ENCODE data around the gene CHRM1. TPM values are rescaled to one million over a fixed set of nuclear protein-coding genes. Genes with fewer than 3 reads are reported as not detected.

CHRM1 gene
- polyA plus RNA-seq, 3 donors: not detected

GRCh38 chr11:62933750-62934495 lies 12.8 kb upstream of the CHRM1 start:
- Mint-ChIP-seq H3K27me3 (ENCODE audit: low read depth in 3 of 3) (peaks cover 15 to 31% (median 22%) of the 10 kb centered on the region in 3 donors), H3K4me3 (no peak overlapping the region), H3K4me1 (no peaks in the 10 kb centered on the region), H3K36me3 (no peaks in the 10 kb centered on the region), H3K27ac (no peak overlapping the region), H3K9me3 (peaks cover 1 to 11% (median 5%) of the 10 kb centered on the region in 7 donors)
- Histone ChIP-seq H3K4me1 (ENCODE audit: control insufficient read depth in 1 of 2, insufficient read depth in 2 of 2, low read length in 2 of 2) (no peaks in the 10 kb centered on the region), H3K9me3 (replicated peaks in 1 of 2; ENCODE audit: control insufficient read depth in 1 of 2, insufficient read depth in 1 of 2, low read length in 2 of 2) (no peaks in the 10 kb centered on the region), H3K79me2 (ENCODE audit: insufficient read depth, low read length) (no peaks in the 10 kb centered on the region), H3K27ac (ENCODE audit: low read depth in 1 of 2, low read length in 2 of 2) (no peak overlapping the region), H2AFZ (ENCODE audit: insufficient read depth, low read depth, low read length, poor library complexity, severe bottlenecking) (no peak overlapping the region), H3K9ac (ENCODE audit: insufficient read depth, low read length, poor library complexity, severe bottlenecking) (no peak overlapping the region), H3K27me3 (ENCODE audit: control insufficient read depth in 2 of 2, insufficient read depth in 2 of 2, low read length in 2 of 2) (peaks cover 0 to 16% of the 10 kb centered on the region in 2 donors), H4K20me1 (ENCODE audit: insufficient read depth, low read length) (no peaks in the 10 kb centered on the region), H3K4me3 (replicated peaks in 1 of 3; ENCODE audit: low read depth in 2 of 3, low read length in 3 of 3) (no peak overlapping the region), H3K36me3 (replicated peaks in 1 of 2; ENCODE audit: control insufficient read depth in 1 of 2, insufficient read depth in 2 of 2, low read length in 2 of 2) (no peaks in the 10 kb centered on the region), H3K4me2 (replicated peaks; ENCODE audit: extremely low read depth, low read length, poor library complexity, severe bottlenecking) (no peak overlapping the region)
- 94% methylated on average over 4 of the region's 5 CpGs for WGBS (ENCODE audit: insufficient coverage)
- intact Hi-C loops (cut with micrococcal nuclease): no loop called here
- no peak for TF ChIP-seq CTCF (IDR thresholded peaks at IDR 0.05)
- DNase-seq: no peak

GRCh38 chr11:62933285-62933684 lies 12.1 kb upstream of the CHRM1 start:
- WGBS (ENCODE audit: insufficient coverage): 82% methylated on average over 8 of the region's 13 CpGs
- Mint-ChIP-seq H3K9me3 (peaks cover 2 to 11% (median 5%) of the 10 kb centered on the region in 7 donors), H3K4me1 (no peaks in the 10 kb centered on the region), H3K36me3 (no peaks in the 10 kb centered on the region), H3K4me3 (no peak overlapping the region), H3K27me3 (ENCODE audit: low read depth in 3 of 3) (peaks cover 22 to 32% (median 28%) of the 10 kb centered on the region in 3 donors), H3K27ac (no peak overlapping the region)
- Histone ChIP-seq H3K9me3 (replicated peaks in 1 of 2; ENCODE audit: control insufficient read depth in 1 of 2, insufficient read depth in 1 of 2, low read length in 2 of 2) (peaks cover 0 to 2% of the 10 kb centered on the region in 2 donors), H3K79me2 (ENCODE audit: insufficient read depth, low read length) (no peaks in the 10 kb centered on the region), H3K4me3 (replicated peaks in 1 of 3; ENCODE audit: low read depth in 2 of 3, low read length in 3 of 3) (no peak overlapping the region), H3K4me1 (ENCODE audit: control insufficient read depth in 1 of 2, insufficient read depth in 2 of 2, low read length in 2 of 2) (no peaks in the 10 kb centered on the region), H3K9ac (ENCODE audit: insufficient read depth, low read length, poor library complexity, severe bottlenecking) (no peak overlapping the region), H4K20me1 (ENCODE audit: insufficient read depth, low read length) (no peaks in the 10 kb centered on the region), H3K27ac (ENCODE audit: low read depth in 1 of 2, low read length in 2 of 2) (no peak overlapping the region), H3K36me3 (replicated peaks in 1 of 2; ENCODE audit: control insufficient read depth in 1 of 2, insufficient read depth in 2 of 2, low read length in 2 of 2) (no peaks in the 10 kb centered on the region), H2AFZ (ENCODE audit: insufficient read depth, low read depth, low read length, poor library complexity, severe bottlenecking) (no peak overlapping the region), H3K4me2 (replicated peaks; ENCODE audit: extremely low read depth, low read length, poor library complexity, severe bottlenecking) (no peak overlapping the region), H3K27me3 (ENCODE audit: control insufficient read depth in 2 of 2, insufficient read depth in 2 of 2, low read length in 2 of 2) (peaks cover 6 to 20% of the 10 kb centered on the region in 2 donors)
- no peak for TF ChIP-seq CTCF (IDR thresholded peaks at IDR 0.05)
- intact Hi-C loops (cut with micrococcal nuclease): no loop called here
- DNase-seq: no peak

Measured in CD14-positive monocyte (primary cell).